Raji (cell line): Measurements from ENCODE around the gene PPDPF.

ENCODE experiments used
- POLR2A ChIP-seq: IDR thresholded peaks from 2 replicates; pipeline ENCODE4 v1.6.1; 2011; ENCODE audit warnings: low read depth, low read length, control low read depth; ENCODE audit not compliant: insufficient read depth

The PPDPF gene

GRCh38 chr20:63565021-63565698 is 44.6 kb downstream of the PPDPF start:
- no peak for TF ChIP-seq POLR2A

- TF ChIP-seq POLR2A: no peak
Observed at GRCh38 chr20:63565699-63566335, 45.3 kb downstream of the PPDPF start.

GRCh38 chr20:63566395-63567135 is 46.0 kb downstream of the PPDPF start:
- TF ChIP-seq POLR2A: no peak

GRCh38 chr20:63567136-63567385 is 46.5 kb downstream of the PPDPF start:
- TF ChIP-seq POLR2A: no peak

GRCh38 chr20:63567386-63568169 is 47.0 kb downstream of the PPDPF start:
- no peak for TF ChIP-seq POLR2A

- no peak for TF ChIP-seq POLR2A
Observed at GRCh38 chr20:63568170-63568981, 47.8 kb downstream of the PPDPF start.

- TF ChIP-seq POLR2A: no peak
Observed at GRCh38 chr20:63568986-63569949, 48.7 kb downstream of the PPDPF start.

- TF ChIP-seq POLR2A: no peak
Observed at GRCh38 chr20:63570281-63571086, 49.9 kb downstream of the PPDPF start.
